ENCODE results near the gene CDKN1A.

Gene CDKN1A

GRCh38 chr6:36641543-36641942 lies 37.0 kb upstream of the CDKN1A start:
- no peak for TF ChIP-seq CTCF (IDR thresholded peaks at IDR 0.05)
- no peaks in the 10 kb centered on the region for H3K9me3 ChIP-seq
- H3K4me3 ChIP-seq (ENCODE audit: low read depth in 1 of 2, low read length in 1 of 2) = no peak overlapping the region
- H3K4me1 ChIP-seq (ENCODE audit: control insufficient read depth in 1 of 2, insufficient read depth in 1 of 2, low read depth in 1 of 2, low read length in 1 of 2) = peaks cover 6 to 9% of the 10 kb centered on the region in 2 experiments
- H3K27ac ChIP-seq = no peak overlapping the region
- no peaks in the 10 kb centered on the region for H3K36me3 ChIP-seq
- no peaks in the 10 kb centered on the region for H3K27me3 ChIP-seq

- Histone ChIP-seq H3K4me3 (ENCODE audit: low read depth in 1 of 2, low read length in 1 of 2) (no peak overlapping the region), H3K27ac (no peak overlapping the region)
- TF ChIP-seq CTCF (IDR thresholded peaks at IDR 0.05) = no peak
Observed at GRCh38 chr6:36642913-36643817, 35.3 kb upstream of the CDKN1A start.

GRCh38 chr6:36643977-36644376 lies 34.5 kb upstream of the CDKN1A start:
- Histone ChIP-seq H3K27me3 (no peaks in the 10 kb centered on the region), H3K27ac (no peak overlapping the region), H3K4me3 (ENCODE audit: low read depth in 1 of 2, low read length in 1 of 2) (no peak overlapping the region), H3K9me3 (no peaks in the 10 kb centered on the region), H3K4me1 (ENCODE audit: control insufficient read depth in 1 of 2, insufficient read depth in 1 of 2, low read depth in 1 of 2, low read length in 1 of 2) (peaks cover 6 to 9% of the 10 kb centered on the region in 2 experiments), H3K36me3 (no peaks in the 10 kb centered on the region)
- no peak for TF ChIP-seq CTCF (IDR thresholded peaks at IDR 0.05)

More at GRCh38 chr6:36642913-36643817, 35.3 kb upstream of the CDKN1A start:
- Histone ChIP-seq H3K36me3 (no peaks in the 10 kb centered on the region), H3K4me1 (ENCODE audit: control insufficient read depth in 1 of 2, insufficient read depth in 1 of 2, low read depth in 1 of 2, low read length in 1 of 2) (peaks cover 6 to 9% of the 10 kb centered on the region in 2 experiments), H3K9me3 (no peaks in the 10 kb centered on the region), H3K27me3 (no peaks in the 10 kb centered on the region)

GRCh38 chr6:36649086-36649485 lies 29.4 kb upstream of the CDKN1A start:
- TF ChIP-seq CTCF (IDR thresholded peaks at IDR 0.05) = no peak
- Histone ChIP-seq H3K36me3 (no peaks in the 10 kb centered on the region), H3K27ac (no peak overlapping the region), H3K4me3 (ENCODE audit: low read depth in 1 of 2, low read length in 1 of 2) (no peak overlapping the region), H3K9me3 (no peaks in the 10 kb centered on the region), H3K27me3 (no peaks in the 10 kb centered on the region), H3K4me1 (ENCODE audit: control insufficient read depth in 1 of 2, insufficient read depth in 1 of 2, low read depth in 1 of 2, low read length in 1 of 2) (peaks cover 11 to 14% of the 10 kb centered on the region in 2 experiments)

- no peak overlapping the region for H3K4me3 ChIP-seq (ENCODE audit: low read depth in 1 of 2, low read length in 1 of 2)
- H3K36me3 ChIP-seq = no peaks in the 10 kb centered on the region
- H3K27ac ChIP-seq = no peak overlapping the region
- TF ChIP-seq CTCF (IDR thresholded peaks at IDR 0.05) = no peak
- H3K9me3 ChIP-seq = no peaks in the 10 kb centered on the region
- H3K27me3 ChIP-seq = peaks cover under 1% of the 10 kb centered on the region
- peaks cover 8 to 10% of the 10 kb centered on the region in 2 experiments for H3K4me1 ChIP-seq (ENCODE audit: control insufficient read depth in 1 of 2, insufficient read depth in 1 of 2, low read depth in 1 of 2, low read length in 1 of 2)
Observed at GRCh38 chr6:36649701-36650484, 28.6 kb upstream of the CDKN1A start.
